IPS-11a (cell line): ENCODE measurements around the gene ZC3H10.

Source experiments
- H3K4me3 ChIP-seq: one replicate; pipeline ENCODE4 v1.5.1; 2013; ENCODE audit warnings: low read depth, low read length, control low read depth

Gene ZC3H10

GRCh38 chr12:56101045-56101444 lies 17.0 kb upstream of the ZC3H10 start:
- no peak overlapping the region for H3K4me3 ChIP-seq

- no peak overlapping the region for H3K4me3 ChIP-seq
These were observed 15.4 kb upstream of the ZC3H10 start for GRCh38 chr12:56102683-56103065.

DNA sequence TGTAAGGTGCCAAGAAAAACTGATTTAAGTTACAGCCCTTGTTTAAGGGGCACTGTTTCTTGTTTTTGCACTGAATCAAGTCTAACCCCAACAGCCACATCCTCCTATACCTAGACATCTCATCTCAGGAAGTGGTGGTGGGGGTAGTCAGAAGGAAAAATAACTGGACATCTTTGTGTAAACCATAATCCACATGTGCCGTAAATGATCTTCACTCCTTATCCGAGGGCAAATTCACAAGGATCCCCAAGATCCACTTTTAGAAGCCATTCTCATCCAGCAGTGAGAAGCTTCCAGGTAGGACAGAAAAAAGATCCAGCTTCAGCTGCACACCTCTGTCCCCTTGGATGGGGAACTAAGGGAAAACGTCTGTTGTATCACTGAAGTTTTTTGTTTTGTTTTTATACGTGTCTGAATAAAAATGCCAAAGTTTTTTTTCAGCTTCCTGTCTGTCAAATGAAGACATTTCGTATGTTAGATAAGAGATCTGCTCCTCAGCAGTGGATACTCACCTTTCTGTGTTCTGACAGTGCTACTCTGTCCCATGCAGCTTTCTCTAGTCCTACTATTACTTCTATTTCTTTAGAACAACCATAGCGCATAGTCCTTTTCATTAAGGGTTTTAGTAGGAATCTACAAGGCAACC lies 14.9 kb upstream of the ZC3H10 start:
- H3K4me3 ChIP-seq = peak overlapping the region; percentile 66

- peak overlapping the region; percentile 66 for H3K4me3 ChIP-seq
These were observed 14.3 kb upstream of the ZC3H10 start for GRCh38 chr12:56103823-56104108.

- H3K4me3 ChIP-seq = peak within 1 kb of the TSS; percentile 93
These were observed 13.8 kb upstream of the ZC3H10 start, which contains the start of gene PA2G4 for GRCh38 chr12:56104109-56104814. PA2G4 (plus strand) TSS chr12:56104559; CDS start chr12:56104738, 179 bp downstream.

DNA sequence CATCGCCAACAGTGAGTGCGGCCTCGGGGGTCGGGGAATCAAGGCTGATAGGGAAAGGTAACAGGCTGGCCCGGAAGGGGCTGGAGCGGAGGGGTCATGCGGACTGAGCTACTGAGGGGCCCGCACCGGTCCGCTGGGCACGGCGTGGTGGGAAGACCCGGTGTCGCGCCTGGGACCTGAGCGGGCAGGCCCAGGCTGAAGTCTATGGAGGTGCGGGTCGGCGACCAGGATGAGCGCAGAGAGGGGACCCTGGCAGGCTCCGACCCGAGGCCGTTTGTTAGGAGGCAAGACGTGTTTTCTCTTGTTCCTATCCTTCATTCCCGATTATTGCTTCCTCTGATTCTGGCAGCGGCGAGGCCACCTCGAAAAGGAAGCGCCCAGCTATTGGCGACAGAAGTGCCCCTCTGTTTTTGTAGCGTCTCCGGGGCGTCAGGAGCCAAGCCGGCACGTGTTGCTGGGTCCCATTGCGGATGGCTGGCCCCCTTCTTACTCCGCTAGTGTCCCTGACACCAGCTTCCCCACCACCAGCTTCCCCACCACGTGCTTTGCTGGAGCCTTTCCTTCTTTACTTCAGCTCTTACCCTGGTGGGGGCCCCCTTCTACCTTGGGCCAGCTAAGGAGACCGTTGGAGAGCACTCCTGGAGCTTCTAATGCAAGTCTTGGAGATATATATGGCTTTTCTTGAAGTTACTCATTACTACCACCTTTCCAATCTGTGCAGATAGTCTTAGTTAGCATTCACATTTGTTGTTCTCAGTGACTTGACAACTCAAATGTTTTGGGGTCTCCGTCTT lies 13.1 kb upstream of the ZC3H10 start:
- H3K4me3 ChIP-seq = peak overlapping the region; percentile 93

GRCh38 chr12:56105609-56105902 lies 12.5 kb upstream of the ZC3H10 start:
- peak overlapping the region; percentile 93 for H3K4me3 ChIP-seq

- no peak overlapping the region for H3K4me3 ChIP-seq
These were observed 10.8 kb upstream of the ZC3H10 start for GRCh38 chr12:56107242-56107641.

GRCh38 chr12:56110571-56110970 lies 7.5 kb upstream of the ZC3H10 start:
- H3K4me3 ChIP-seq = no peak overlapping the region

GRCh38 chr12:56114084-56114483 lies 4.0 kb upstream of the ZC3H10 start:
- no peak overlapping the region for H3K4me3 ChIP-seq

- H3K4me3 ChIP-seq = peak overlapping the region; percentile 100
These were observed 2.7 kb upstream of the ZC3H10 start for GRCh38 chr12:56115329-56115728.

GRCh38 chr12:56116267-56117081 lies 1.6 kb upstream of the ZC3H10 start, which contains the start of gene RPL41:
RPL41 (plus strand) TSS chr12:56116633.
- peak within 1 kb of the TSS; percentile 100 for H3K4me3 ChIP-seq

GRCh38 chr12:56117082-56117706 lies 872 bp upstream of the ZC3H10 start:
- peak overlapping the region; percentile 100 for H3K4me3 ChIP-seq

DNA sequence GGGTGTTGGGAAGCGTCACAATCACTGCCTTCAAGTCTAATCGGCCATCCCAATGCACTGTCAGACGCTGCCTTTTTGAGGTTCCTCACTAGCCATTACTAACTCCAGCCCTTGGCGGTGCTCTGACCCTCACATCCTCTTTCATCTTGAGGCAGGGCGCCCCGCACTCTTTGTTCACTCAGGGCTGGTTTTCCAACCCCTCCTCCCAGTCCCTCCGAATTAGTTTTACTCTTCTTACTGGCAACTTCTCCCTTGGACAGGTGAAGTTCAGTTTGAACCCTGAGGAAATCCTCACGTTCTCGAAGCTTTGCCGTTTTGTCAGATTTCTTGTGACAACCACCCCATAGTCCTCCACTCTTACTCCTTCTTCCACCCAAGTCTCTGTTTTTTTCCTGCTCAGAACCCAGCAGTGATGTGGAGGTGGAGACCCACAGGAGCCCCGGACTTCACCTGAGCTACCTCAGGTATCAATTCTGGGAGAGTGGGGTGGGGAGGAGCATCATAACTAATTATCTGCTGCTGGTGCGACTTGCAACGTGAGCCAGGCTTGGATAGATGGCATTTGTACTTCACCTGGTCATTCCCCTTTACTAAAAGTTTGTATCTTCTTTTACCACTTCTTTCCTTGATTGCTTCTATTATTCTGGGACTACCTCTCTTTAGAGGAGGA lies 757 bp downstream of the ZC3H10 start:
- peak overlapping the region; percentile 60 for H3K4me3 ChIP-seq

DNA sequence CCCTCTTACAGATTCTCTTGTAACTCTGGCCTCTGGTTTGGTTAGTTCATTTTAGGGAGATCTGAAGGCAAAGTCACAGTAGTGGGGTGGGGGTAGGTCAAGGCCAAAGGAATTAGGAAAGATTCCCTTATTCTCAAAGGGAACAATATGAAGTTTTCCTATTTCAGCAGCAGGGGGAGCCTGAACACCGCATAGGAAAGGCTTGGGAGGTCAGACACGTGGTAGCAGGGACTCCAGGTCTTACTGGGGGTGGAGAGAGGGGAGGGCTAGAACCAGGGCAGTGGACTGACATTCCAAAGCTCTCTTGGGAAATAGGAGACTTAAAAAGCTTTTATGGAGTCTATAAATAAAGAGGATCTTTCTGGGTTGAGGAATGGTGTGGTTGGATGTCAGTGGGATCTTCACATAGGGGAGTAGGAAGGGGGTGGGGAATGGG lies 1.3 kb downstream of the ZC3H10 start:
- no peak overlapping the region for H3K4me3 ChIP-seq

DNA sequence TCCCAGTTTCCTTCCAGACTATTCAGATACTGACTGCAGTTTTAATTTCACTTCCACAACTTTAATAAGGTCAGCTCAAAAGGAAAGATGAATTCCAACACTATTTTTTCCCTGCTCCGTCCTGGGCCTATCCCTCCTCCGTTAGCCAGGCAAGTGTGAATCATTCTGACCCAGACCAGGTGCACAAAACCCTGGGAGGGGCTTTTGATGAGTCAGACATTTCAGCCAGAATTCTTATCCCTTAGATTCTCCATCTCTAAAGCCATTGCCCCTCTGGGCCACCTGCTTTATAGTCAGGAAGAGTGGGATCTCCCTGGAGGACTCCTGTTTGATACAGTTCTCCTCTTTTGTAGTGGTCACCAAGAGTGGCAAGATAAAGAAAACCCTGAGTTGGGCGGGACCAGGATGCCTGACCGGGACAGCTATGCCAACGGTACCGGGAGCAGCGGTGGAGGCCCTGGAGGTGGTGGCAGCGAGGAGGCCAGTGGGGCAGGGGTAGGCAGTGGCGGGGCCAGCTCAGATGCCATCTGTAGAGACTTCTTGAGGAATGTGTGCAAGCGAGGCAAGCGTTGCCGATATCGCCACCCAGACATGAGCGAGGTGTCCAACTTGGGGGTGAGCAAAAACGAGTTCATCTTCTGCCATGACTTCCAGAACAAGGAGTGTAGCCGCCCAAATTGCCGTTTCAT lies 2.2 kb downstream of the ZC3H10 start:
- no peak overlapping the region for H3K4me3 ChIP-seq

DNA sequence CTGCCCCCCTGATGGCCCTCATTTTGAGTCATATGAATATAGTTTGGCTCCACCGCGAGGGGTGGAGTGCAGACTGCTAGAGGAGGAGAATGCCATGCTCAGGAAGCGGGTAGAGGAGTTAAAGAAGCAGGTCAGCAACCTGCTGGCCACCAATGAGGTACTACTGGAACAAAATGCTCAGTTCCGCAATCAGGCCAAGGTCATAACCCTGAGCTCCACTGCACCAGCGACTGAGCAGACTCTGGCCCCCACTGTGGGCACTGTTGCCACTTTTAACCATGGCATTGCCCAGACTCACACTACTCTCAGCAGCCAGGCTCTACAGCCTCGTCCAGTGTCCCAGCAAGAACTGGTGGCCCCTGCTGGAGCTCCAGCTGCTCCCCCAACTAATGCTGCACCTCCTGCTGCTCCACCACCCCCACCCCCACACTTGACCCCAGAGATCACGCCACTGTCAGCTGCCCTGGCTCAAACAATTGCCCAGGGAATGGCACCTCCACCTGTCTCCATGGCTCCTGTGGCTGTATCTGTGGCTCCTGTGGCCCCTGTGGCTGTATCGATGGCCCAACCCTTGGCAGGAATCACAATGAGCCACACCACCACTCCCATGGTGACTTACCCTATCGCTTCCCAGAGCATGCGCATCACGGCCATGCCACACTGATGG lies 3.3 kb downstream of the ZC3H10 start:
- H3K4me3 ChIP-seq = no peak overlapping the region

DNA sequence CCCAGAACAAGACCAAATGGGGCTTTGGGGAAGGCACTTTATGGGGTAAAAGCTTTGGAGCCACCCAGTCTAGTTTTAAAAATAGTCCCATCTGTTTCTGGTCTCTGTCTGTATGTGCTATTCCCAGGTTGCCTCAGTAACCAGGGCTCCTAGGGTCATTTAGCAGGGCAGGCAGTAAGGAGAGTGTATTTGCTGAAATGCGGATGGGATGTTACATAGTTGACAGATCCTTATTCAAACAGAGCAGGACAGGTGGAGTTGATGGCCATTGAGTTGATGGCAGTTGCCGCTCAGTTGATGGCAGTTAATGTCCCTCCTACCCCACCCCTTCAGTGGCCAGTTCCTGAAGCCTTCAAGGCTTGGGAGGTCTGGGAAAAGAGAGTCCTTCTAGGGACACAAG lies 4.6 kb downstream of the ZC3H10 start:
- H3K4me3 ChIP-seq = no peak overlapping the region

DNA sequence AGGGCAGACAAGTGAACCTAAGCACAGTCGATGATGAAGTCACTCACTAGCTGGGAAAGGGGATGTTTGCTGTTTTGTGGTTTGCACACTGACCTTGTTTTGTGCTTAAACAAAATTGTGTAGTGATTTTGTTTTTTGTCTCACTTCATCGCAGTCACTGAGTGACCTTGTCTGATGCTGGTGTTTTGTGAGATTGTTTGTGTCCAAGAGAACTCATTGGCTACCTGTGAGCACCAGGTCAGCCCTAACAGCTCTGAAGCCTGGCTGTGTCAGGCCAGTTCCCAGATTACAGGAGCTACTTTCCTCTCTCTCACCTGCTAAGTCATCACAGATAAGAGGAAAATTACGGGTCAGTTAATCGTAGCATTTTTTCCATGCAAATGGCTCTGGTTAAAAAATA lies 6.1 kb downstream of the ZC3H10 start:
- H3K4me3 ChIP-seq = no peak overlapping the region
